GM21423 (cell line): Measurements from ENCODE around the gene TMEM74B.
"Not testable (repeated sequence)": the region's sequence is repeated elsewhere in the genome, so short reads cannot be mapped to it uniquely, and the experiment has no call there.

Experiments used
- ATAC-seq: cut with Tn5 transposase; IDR thresholded peaks from one replicate; pipeline ENCODE4 v1.9.1; 2021; ENCODE audit warnings: mild to moderate bottlenecking, moderate library complexity; ENCODE audit not compliant: unreplicated experiment

Gene TMEM74B

DNA sequence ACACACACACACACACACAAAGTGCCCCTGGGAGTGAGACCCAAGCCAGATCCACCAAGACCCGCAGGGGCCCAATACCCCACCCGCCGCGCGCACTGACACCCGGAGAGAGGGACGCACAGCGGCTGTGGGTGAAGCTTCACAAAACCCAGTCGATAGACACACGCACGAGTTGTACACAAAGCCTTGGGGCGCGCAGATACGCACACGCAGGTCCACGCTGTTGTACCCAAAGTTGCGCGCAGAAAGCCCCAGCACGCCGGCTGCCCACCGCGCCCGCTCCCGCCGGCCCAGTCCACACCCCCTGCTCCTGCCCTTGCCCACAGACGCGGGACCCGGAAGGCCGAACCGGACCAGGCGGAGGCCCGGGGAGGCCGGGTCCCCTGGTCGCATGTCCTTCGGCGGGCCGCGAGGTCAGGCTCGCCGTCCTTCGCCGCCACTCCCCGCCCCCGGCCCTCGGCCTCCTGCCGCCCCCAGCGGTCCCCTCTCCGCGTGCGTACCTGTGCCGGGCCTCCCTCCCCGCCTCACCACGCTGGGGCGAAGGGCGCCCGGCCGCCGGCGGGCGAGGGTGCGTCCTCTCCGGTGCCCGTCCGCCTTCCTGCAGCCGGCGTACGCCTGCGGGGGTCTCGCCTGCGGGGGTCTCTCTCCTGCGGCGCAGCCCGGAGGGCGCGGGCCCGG lies at the start of gene TMEM74B:
TMEM74B (minus strand) TSS at position 344 of the 678 bp plus-strand sequence. CDS start 1,180 bp downstream, outside the sequence.
- no peak for ATAC-seq

DNA sequence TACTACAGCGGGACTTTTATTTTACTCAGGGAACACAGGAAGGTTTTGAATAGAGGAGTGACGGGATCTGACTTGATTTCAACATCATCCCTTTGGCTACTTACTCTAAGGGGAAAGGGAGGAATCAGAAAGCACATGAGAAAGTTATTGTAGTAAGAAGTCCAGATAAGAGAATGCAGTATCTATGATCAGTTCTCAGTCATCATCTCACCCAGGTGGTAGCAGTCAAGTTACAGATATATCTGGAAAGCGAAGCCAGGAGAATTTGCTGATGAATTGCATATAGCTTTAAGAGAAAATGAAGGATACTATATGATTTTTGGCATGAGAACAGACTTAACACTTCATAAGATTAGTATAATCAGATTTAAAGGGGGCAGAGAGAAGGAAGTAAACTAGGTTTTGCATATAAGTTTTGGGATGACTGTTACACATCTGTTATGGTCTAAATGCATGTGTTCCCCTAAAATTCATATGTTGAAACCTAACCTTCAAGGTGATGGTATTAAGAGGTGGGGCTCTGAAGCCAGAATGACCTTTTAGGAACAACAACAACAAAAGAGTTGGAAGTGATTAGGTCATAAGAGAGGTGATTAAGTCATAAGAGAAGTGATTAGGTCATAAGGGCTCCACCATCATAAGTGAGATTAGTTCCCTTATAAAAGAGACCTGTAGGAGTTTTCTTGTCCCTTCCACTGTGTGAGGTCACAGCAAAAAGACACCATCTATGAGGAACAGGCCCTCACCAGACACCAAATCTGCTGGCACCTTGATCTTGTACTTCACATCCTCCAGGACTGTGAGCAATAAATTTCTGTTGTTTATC lies 47.7 kb upstream of the TMEM74B start:
- ATAC-seq: no peak

DNA sequence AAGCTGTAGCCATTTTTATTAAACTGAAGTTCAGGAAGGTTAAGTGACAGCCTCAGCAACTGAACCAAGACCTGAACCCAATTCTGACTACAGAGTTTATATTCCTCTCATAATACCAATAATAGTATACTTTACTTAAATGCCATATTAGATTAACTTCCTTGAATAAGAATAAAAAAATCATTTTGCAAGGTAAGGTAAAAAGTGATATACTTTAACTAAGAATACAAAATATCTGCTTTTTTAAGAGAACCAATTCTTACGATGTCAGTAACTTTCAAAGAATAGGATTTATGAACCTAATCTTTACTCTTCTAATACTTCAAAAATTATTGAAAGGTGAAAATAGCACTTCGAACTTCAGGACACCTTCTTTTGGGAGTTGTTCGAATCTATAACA lies 44.8 kb upstream of the TMEM74B start:
- no peak for ATAC-seq

DNA sequence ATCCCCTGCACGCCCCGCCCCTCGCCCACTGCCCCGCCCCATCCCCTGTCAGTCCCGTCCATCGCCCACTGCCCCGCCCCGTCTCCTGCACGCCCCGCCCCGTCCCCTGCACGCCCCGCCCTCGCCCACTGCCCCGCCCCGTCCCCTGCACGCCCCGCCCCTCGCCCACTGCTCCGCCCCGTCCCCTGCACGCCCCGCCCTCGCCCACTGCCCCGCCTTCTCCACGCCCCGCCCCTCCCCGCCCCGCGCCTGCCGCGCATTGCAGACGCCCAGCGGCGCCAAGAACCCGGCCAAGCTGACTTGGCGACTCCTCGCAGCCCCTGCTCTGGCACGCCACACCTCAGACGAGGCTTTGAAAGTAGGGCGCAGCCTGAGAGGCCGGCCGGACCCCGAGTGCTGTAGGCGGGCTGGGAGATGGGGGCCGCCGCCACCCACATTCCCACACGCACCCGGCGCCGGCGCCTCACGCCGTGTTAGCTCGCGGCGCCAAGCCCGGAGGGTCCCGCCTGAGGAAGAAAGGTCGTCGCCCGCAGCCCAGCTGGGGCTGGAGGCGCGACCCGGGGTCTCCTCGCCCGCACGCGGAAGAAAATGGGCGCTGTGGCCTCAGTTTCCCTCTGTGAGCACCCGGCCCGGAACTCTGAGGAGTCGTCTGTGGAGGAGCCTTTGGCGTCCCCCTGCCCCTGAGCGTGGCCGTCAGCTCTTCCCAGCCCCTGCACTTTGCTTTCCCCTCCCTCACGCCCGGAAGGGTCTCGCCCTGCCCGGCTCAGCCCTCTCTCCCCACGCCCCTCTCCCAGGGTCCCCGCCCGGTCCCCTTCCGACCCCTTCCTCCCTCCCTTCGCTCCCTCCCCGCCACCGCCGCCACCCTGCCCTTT lies 41.2 kb upstream of the TMEM74B start, which contains the start of gene RAD21L1:
RAD21L1 (plus strand) TSS at position 262 of the 872 bp plus-strand sequence. CDS start 2,410 bp downstream, outside the sequence.
- ATAC-seq: no peak

DNA sequence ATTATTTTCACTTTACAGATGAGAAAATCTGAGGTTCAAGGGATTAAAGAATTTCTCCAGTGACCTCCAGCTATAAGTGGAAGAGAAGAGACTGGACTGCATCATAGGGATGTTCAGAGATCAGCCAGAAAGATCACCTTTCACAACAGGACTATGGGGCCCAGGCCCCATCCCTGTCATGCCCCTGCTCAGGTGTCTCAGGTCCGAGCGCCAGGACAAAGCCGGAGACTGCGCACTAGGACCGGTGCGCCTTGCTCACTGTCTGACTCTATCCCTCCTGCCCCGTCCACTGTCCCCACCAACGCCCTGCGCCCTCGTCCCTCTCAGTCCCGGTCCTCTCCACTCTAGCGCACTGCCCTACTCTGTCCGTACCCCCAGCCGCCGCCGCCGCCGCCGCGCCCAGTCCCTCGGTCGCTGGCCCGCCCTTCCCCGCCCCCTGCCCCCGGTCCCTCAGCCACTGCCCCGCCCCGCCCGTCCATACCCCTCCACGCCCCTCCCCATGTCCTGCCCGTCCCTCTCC lies 40.5 kb upstream of the TMEM74B start:
- no peak for ATAC-seq

DNA sequence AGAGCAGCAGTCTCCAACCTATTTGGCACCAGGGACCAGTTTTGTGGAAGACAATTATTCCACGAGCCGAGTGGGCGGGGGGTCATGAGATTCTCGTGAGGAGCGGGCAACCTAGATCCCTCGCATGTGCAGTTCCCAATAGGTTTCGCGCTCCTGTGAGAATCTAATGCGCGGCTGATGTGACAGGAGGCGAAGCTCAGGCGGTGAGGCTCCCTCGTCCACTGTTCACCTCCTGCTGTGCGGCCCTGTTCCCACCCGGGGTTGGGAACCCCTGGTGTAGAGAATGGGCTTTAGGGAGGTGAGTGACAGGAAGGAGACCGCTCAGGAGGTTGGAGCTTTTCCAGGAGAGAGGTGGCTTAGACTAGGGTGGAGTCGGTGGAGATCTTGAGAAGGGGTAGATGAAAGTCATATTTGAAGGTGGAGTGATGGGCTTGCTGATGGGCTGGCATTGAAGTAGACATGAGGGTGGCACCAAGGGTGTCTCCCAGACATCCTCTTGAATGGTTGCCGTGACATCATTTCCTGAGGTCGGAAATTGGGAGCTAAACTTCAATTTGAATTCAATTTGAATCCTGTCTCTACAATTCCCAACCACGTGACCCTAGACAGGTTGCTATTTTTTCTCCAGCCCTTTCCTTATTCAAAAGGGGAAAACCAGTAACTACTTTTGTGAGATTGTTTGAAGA lies 39.6 kb upstream of the TMEM74B start:
- no peak for ATAC-seq

DNA sequence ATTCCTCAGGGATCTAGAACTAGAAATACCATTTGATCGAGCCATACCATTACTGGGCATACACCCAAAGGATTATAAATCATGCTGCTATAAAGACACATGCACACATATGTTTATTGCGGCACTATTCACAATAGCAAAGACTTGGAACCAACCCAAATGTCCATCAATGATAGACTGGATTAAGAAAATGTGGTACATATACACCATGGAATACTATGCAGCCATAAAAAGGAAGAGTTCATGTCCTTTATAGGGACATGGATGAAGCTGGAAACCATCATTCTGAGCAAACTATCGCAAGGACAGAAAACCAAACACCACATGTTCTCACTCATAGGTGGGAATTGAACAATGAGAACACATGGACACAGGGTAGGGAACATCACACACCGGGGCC lies 38.0 kb upstream of the TMEM74B start:
- not testable (repeated sequence) for ATAC-seq

DNA sequence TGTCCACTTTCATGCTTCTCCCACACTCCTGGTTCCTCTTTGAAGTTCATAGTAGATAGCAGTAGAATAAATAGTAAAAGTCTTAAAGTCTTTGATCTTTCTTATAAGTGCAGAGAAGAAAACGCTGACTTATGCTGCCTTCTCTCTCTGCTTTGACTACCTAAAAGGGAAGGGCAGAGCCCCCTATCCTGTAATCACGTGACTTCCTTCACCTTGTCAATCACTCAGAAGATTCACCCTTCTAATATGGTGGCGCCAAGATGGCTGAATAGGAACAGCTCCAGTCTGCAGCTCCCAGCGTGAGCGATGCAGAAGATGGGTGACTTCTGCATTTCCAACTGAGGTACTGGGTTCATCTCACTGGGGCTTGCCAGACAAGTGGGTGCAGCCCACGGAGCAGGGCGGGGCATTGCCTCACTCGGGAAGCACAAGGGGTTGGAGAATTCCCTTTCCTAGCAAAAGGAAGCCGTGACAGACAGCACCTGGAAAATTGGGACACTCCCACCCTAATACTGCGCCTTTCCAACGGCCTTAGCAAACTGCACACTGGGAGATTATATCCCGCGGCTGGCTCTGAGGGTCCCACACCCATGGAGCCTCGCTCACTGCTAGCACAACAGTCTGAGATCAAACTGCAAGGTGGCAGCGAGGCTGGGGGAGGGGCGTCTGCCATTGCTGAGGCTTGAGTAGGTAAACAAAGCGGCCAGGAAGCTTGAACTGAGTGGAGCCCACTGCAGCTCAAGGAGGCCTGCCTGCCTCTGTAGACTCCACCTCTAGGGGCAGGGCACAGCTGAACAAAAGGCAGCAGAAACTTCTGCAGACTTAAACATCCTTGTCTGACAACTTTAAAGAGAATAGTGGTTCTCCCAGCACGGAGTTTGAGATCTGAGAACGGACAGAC lies 32.0 kb upstream of the TMEM74B start:
- not testable (repeated sequence) for ATAC-seq

DNA sequence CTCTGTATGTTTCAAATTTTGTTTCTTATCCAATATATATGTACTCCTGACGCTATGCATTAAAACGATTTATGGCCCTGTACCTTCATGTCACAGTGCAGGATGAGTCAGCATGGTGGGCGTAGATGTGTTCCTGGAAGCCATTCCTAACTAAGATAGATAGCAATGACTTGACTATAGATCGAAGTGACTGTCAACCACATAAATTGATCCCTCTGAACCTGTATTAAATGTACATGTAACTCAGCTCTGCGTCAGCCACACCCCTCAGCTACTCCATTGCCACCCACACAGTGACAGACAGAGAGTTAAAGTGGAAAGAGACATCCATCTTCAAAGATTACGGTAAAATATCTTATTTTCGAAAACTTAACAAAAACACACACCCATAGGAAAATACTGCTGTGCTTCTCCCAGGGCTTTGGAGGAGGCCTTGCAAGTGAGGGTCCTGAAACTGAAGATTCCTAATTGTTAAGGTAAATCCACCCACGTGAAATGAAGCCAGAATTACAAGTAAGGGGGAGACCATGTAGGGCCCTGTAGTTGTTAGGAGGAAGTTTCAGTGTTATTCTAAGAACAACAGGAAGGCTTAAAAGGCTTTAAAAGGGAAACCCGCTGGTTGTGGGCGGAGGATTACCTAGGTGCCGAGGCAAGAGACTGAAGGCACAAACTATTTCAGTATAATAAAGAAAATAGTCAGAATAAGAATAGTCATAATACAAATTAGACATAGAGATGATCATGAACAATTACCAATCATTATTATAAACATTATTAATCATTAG lies 30.8 kb upstream of the TMEM74B start:
- no peak for ATAC-seq

DNA sequence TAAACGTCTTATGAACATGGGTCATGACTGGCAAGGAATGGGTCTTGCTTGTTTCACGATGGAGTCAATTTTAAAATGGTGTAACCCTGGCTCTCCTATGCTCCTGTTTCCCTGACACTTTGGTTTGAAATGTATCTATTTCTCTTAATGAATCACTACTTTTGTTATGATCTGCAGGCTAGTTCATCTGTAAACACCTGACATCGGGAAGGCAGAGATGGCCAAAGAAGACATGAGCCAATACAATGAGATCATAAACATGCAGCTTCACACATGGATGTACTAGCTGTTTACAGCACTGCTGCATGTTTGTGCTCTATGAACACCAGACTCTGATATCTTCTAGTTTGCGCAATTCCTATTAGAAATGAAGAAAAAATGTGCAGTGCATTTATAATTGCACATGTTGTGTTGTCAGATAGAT lies 30.1 kb upstream of the TMEM74B start:
- no peak for ATAC-seq

DNA sequence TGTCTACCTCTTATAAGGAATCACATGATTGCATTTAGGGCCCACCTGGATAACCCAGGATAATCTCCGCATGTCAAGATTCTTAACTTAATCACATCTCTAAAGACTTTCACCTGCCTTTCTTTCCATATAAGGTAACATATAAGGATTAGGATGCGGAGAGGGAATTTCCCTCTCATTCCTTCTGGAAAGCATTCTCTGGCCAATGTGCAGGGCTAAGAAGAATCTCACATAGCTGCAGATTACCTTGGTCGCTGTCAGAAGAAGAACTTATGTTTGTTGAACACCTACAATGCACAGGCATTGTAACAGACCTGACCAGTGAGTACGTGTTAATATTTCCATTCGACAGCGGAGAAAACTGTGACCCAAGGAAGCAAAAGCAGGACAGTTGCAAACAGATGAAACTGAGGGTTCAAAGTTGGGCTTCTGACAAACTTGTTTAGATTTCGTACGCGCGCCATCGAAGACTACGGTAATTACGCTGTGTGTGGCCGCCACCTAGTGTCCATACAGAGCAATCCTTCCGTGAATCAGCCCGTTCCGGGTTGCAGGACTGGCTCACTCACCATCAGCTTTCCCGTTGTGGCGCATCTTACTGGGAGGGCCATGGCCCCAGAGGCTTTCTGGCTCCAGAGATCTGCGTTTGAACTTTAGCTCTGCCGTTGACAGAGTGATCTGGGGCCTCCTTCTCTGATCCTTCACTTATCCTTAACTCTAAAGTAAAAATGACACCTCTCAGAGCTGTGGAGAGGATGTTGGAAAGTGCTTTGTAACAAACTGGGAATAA lies 28.0 kb upstream of the TMEM74B start:
- ATAC-seq: peak; percentile 49

DNA sequence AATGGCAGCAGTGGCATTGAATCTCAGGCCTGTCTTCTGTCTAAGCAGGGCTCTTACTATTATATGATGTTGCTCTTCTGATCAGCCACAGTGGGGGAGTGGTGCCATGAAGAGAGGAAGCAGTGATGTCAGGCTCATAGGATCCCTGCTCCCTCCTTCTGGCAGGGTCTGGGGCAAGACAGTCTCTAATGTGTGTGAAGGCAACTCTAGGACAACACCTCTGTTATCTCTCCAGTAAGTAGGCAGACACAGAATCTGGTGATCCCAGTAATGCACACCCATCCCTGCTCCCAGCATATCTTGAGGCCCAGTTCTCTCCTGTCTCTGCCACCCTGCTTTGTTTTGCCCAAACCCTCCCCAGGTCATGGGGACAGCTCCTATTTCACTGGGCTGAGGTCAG lies 27.2 kb upstream of the TMEM74B start:
- ATAC-seq: no peak

DNA sequence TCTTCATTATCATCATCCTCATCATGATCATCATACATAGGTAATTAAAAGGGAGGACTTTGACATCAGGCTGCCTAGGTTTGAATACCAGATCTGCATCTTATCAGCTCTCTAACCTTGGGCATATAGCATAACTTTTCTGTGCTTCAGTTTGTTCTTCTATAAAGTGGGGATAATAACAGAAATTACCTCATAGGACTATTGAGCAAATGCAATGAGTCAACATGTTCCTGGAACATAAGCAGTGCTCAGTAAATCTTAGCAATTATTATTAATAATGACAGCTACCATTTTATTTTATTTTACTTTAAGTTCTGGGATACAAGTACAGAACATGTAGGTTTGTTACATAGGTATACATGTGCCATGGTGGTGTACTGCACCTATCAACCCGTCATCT lies 25.7 kb upstream of the TMEM74B start:
- no peak for ATAC-seq

DNA sequence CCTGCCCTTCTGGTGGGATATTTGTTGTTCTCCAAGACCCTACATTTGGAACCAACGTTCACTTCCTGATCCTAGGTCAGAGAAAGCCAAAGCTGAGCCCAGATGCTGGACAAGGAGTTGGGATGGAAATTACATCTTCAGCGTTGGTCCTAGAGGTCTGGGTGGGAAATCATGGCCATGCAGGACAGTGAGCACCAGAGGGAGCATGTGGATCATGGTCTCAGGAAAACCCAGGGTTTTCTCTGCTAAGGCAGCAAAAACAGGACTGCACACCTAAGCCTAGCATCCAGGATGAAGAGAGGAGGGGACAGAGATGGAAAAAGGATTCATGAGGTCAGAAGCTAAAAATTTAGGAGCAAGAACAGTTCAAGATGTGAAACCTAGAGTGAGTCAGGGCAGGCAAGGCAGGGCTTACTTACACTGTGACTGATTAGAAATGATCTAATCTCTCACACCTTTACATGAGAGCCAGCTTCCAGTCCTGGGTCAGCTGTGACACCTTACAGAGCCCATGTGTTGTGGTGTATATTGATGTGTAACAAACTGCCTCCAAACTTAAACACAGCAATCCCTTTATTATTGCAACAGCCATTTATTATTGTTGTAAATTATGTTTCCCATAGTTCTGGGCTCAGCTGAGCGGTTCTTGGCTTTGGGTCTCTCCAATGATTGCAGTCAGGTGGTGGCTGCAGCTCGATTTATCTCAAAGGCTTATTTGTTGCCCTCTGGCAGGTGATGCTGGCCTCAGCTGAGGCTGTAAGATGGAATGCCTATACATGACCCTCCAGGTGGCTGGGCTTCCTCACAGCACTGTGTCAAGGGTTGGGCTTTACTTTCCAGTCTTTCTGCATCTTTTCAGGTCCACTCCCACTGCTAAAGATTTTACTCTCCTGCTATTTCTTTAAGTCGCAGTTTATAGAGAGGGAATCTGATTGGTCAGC lies 24.9 kb upstream of the TMEM74B start:
- ATAC-seq: no peak

DNA sequence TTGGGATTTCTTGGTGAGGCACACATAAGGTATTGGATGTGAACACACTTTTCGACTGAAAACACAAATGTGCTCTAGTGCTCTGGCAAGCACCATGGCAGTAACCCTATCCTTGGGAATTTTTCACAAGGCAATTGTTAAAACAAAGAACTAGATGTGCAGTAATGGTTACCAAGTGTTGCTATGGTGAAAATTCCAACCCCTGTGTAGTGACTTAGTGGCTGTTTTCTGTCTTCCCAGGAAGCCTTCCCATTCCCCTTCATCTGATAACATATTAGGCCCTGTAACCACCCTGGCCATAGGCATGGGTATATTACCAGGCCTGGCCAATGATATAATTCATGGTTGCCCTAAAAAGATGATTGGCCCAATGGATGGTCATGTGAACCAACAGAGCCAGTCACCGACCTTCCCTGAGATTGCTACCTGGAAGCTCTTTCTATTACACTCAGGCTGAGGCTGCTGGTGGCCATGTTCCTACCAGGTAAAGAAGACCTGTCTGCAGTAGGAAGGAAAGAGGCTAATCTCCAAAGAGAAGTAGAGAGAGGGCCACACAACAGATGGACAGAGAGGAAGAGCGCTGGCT lies 22.6 kb upstream of the TMEM74B start:
- ATAC-seq: no peak
